HepG2 (cell line): ENCODE data around the gene UBE2G2.

Experiments
- EP300 ChIP-seq, 3 experiments: sonication (generic) in 1 of 3; formaldehyde crosslinking in 1 of 3; IDR thresholded peaks; 2 replicates each; pipeline versions ENCODE4 v1.5.1 to v1.6.1; 2011 to 2020; ENCODE audit warnings: low read depth in 2 of 3, low read length in 2 of 3, borderline replicate concordance in 1 of 3, improper control_type of control experiment in 1 of 3, mild to moderate bottlenecking in 1 of 3, missing genetic modification reagents in 1 of 3, moderate library complexity in 1 of 3
- MXI1 ChIP-seq: IDR thresholded peaks from 3 replicates; pipeline ENCODE4 v1.6.1; 2012; ENCODE audit warnings: low read depth, low read length, inconsistent platforms, borderline replicate concordance
- NFIB ChIP-seq: sonication (generic); formaldehyde crosslinking; IDR thresholded peaks from 2 replicates; pipeline ENCODE4 v1.9.0; 2021; ENCODE audit warnings: missing genetic modification reagents, mild to moderate bottlenecking, borderline replicate concordance
- POLR2AphosphoS5 ChIP-seq: IDR thresholded peaks from 2 replicates; pipeline ENCODE4 v1.6.1; 2012; ENCODE audit warnings: low read depth, low read length
- REST ChIP-seq, 2 experiments: IDR thresholded peaks; 2 replicates each; pipeline ENCODE4 v1.6.1; 2011 to 2012; ENCODE audit warnings: low read length in 2 of 2, borderline replicate concordance in 1 of 2, low read depth in 1 of 2, mild to moderate bottlenecking in 1 of 2, moderate library complexity in 1 of 2
- SIX1 ChIP-seq: sonication (generic); formaldehyde crosslinking; IDR thresholded peaks from 2 replicates; pipeline ENCODE4 v1.4.0; 2020; ENCODE audit warnings: missing genetic modification reagents, borderline replicate concordance
- TCF7 ChIP-seq: sonication (generic); IDR thresholded peaks from 2 replicates; pipeline ENCODE4 v1.6.1; 2016; ENCODE audit warnings: antibody characterized with exemption, low read depth
- TF ChIP-seq, protein P1 (sequence below): sonication (generic); formaldehyde crosslinking; IDR thresholded peaks from 2 replicates; pipeline ENCODE4 v1.4.0; 2020; ENCODE audit warnings: missing genetic modification reagents, mild to moderate bottlenecking, borderline replicate concordance
- TF ChIP-seq, protein P2 (sequence below): sonication (generic); formaldehyde crosslinking; IDR thresholded peaks from 2 replicates; pipeline ENCODE4 v1.4.0; 2020; ENCODE audit warnings: missing genetic modification reagents

DNA sequence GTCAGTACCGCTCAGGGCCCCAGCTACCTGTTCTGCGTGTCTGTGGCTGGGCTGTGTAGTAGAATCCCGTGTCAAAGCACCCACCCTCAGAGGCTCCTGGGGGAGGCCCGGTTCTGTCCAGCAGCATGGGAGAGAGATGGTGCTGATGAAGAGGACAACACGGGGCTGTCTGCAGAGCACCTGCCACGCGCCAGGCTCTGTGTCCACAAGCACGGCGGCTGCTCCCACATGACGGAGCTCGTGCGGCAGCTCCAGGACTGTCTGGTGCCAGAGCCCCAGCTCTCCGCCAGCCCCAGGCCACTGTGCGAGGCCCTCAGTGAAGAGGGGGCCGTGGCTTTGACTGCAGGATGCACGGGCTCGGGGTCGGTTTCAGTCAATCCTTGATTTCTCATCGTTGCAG lies 48.3 kb downstream of the UBE2G2 start:
- TF ChIP-seq MXI1, result no peak
- TF ChIP-seq NFIB (CRISPR knock-in tag), result no peak
- TF ChIP-seq, protein P1, sequence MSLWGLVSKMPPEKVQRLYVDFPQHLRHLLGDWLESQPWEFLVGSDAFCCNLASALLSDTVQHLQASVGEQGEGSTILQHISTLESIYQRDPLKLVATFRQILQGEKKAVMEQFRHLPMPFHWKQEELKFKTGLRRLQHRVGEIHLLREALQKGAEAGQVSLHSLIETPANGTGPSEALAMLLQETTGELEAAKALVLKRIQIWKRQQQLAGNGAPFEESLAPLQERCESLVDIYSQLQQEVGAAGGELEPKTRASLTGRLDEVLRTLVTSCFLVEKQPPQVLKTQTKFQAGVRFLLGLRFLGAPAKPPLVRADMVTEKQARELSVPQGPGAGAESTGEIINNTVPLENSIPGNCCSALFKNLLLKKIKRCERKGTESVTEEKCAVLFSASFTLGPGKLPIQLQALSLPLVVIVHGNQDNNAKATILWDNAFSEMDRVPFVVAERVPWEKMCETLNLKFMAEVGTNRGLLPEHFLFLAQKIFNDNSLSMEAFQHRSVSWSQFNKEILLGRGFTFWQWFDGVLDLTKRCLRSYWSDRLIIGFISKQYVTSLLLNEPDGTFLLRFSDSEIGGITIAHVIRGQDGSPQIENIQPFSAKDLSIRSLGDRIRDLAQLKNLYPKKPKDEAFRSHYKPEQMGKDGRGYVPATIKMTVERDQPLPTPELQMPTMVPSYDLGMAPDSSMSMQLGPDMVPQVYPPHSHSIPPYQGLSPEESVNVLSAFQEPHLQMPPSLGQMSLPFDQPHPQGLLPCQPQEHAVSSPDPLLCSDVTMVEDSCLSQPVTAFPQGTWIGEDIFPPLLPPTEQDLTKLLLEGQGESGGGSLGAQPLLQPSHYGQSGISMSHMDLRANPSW (CRISPR knock-in tag), result no peak
- no peak for TF ChIP-seq REST (IDR thresholded peaks at IDR 0.05; ENCODE audit: borderline replicate concordance in 1 of 2, low read depth in 1 of 2, low read length in 2 of 2)
- TF ChIP-seq POLR2AphosphoS5, result no peak
- TF ChIP-seq TCF7, result no peak
- TF ChIP-seq SIX1 (CRISPR knock-in tag), result no peak
- TF ChIP-seq, protein P2, sequence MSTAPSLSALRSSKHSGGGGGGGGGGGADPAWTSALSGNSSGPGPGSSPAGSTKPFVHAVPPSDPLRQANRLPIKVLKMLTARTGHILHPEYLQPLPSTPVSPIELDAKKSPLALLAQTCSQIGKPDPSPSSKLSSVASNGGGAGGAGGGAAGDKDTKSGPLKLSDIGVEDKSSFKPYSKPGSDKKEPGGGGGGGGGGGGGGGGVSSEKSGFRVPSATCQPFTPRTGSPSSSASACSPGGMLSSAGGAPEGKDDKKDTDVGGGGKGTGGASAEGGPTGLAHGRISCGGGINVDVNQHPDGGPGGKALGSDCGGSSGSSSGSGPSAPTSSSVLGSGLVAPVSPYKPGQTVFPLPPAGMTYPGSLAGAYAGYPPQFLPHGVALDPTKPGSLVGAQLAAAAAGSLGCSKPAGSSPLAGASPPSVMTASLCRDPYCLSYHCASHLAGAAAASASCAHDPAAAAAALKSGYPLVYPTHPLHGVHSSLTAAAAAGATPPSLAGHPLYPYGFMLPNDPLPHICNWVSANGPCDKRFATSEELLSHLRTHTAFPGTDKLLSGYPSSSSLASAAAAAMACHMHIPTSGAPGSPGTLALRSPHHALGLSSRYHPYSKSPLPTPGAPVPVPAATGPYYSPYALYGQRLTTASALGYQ (CRISPR knock-in tag), result no peak
- TF ChIP-seq EP300 (IDR thresholded peaks at IDR 0.05; ENCODE audit: low read depth in 2 of 2, low read length in 2 of 2), result no peak
- TF ChIP-seq EP300 (CRISPR knock-in tag; IDR thresholded peaks at IDR 0.05; ENCODE audit: borderline replicate concordance), result no peak
